Spleen (tissue), 7 donors: ENCODE results near the gene HTR4.

Experiments
- POLR2A ChIP-seq, 3 donors: fragments of 450-650 bp; IDR thresholded peaks; one replicate each; pipeline ENCODE4 v1.5.1; 2017; ENCODE audit warnings: antibody characterized with exemption in 3 of 3, mild to moderate bottlenecking in 1 of 3
- POLR2AphosphoS5 ChIP-seq, 3 donors: sonication (generic); formaldehyde crosslinking; IDR thresholded peaks; one replicate each; pipeline ENCODE4 v1.5.1; 2017; ENCODE audit warnings: antibody characterized with exemption in 3 of 3
- TF ChIP-seq, protein P1 (sequence below), 11 experiments: fragments of 200-600 bp in 7 of 11; fragments of 450-650 bp in 4 of 11; sonication (generic) in 4 of 11; IDR thresholded peaks in 8 of 11; conservative IDR thresholded peaks in 3 of 11; 1 replicate in 7 of 11; 2 replicates in 4 of 11; pipeline versions ENCODE4 v1.4.0 to v1.8.0; 2016 to 2021; ENCODE audit warnings: antibody characterized with exemption in 11 of 11, inconsistent platforms in 4 of 11, mild to moderate bottlenecking in 1 of 11
- donor health status: DM: no; HTN: no; CAD: no; lungs with moderate emphysema.
- donor health status: DM: no; HTN: no; CAD: no.
- donor health status: DM: no; HTN: no; CAD: no.

DNA sequence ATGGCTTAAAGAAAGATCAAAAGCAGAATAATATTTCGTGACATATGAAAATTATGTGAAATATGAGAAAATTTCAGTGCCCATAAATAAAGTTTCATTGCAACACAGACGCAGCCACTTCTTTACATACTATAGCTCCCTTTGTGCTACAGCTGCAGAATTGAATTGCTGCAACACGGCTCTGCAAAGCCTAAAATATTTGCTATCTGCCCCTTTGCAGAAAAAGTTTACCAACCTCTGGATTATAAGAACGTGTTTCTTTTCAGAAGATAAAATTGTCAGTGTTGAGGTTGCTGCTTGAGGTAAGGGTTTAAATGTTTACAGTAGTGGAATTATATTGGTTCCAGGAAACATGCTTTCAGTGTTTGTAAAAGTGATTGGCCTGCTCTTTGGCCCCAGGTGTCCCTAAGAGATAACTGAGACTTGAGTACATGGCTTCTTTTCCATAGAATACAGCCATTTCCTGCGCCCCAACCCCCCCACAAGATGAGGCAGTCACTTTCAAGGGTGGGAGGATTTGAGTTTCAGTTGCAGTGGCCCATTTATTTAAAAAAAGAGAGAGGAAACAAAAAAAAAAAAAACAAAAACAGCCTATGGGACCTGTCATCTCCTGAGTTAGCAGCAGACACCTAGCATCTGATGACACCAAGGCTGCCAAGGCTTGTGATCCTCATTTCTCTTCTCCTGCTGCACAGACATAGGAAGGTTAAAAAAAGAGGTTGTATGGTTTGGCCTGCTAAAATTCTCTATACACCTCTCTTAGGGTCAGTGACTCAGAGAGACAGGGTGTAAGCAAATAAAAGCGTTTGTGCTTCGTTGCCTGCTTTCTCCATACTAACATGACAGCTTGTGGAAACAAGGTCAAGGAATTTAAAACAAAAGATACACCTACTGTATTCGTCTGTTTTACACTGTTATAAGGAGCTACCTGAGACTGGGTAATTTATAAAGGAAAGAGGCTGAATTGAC lies 28.0 kb upstream of the HTR4 start:
- TF ChIP-seq, protein P1, sequence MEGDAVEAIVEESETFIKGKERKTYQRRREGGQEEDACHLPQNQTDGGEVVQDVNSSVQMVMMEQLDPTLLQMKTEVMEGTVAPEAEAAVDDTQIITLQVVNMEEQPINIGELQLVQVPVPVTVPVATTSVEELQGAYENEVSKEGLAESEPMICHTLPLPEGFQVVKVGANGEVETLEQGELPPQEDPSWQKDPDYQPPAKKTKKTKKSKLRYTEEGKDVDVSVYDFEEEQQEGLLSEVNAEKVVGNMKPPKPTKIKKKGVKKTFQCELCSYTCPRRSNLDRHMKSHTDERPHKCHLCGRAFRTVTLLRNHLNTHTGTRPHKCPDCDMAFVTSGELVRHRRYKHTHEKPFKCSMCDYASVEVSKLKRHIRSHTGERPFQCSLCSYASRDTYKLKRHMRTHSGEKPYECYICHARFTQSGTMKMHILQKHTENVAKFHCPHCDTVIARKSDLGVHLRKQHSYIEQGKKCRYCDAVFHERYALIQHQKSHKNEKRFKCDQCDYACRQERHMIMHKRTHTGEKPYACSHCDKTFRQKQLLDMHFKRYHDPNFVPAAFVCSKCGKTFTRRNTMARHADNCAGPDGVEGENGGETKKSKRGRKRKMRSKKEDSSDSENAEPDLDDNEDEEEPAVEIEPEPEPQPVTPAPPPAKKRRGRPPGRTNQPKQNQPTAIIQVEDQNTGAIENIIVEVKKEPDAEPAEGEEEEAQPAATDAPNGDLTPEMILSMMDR (IDR thresholded peaks at IDR 0.05 in 8 of 11, conservative IDR thresholded peaks at IDR 0.05 in 3 of 11), result no peak
- TF ChIP-seq POLR2AphosphoS5 (IDR thresholded peaks at IDR 0.05), result no peak
- no peak for TF ChIP-seq POLR2A (IDR thresholded peaks at IDR 0.05)
